ENCODE measurements around the gene EIF1AD.

DNA sequence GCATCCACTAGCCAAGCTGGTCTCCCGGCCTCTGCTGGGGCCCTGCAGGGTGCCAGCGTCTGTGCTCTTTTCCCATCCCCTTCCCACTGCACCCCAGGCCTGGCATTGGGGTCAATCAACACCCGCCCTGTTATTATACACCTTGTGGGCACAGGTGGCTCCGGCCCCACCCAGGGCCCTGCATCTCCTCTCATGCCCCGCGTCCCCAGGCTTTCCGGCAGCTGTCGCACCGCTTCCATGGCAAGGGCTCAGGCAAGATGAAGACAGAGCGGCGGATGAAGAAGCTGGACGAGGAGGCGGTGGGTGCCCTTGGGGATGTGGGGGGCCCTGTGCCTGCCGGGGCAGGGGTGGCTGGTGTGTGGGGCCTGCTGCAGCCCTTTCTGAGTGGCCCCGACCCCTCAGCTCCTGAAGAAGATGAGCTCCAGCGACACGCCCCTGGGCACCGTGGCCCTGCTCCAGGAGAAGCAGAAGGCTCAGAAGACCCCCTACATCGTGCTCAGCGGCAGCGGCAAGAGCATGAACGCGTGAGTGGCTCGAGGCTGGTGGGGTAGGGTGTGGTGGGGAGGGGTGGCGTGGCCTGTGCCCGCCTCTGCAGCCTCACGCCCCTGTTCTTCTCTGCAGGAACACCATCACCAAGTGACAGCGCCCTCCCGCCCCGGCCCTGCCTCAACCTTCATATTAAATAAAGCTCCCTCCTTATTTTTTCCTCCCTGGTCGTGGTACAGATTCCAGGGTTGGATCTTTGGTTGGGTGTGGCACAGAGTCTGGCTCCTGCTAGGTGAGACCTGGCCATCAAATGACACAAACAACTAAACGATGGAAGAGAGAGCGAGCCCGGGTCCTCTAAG lies 23.3 kb downstream of the EIF1AD start:
- TF ChIP-seq, protein P1, sequence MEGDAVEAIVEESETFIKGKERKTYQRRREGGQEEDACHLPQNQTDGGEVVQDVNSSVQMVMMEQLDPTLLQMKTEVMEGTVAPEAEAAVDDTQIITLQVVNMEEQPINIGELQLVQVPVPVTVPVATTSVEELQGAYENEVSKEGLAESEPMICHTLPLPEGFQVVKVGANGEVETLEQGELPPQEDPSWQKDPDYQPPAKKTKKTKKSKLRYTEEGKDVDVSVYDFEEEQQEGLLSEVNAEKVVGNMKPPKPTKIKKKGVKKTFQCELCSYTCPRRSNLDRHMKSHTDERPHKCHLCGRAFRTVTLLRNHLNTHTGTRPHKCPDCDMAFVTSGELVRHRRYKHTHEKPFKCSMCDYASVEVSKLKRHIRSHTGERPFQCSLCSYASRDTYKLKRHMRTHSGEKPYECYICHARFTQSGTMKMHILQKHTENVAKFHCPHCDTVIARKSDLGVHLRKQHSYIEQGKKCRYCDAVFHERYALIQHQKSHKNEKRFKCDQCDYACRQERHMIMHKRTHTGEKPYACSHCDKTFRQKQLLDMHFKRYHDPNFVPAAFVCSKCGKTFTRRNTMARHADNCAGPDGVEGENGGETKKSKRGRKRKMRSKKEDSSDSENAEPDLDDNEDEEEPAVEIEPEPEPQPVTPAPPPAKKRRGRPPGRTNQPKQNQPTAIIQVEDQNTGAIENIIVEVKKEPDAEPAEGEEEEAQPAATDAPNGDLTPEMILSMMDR (conservative IDR thresholded peaks at IDR 0.05): no peak
- TF ChIP-seq EZH2 (IDR thresholded peaks at IDR 0.05; ENCODE audit: low read depth): no peak

Data from PC-9 (cell line).